Measurements from ENCODE around the gene RNF212B.

DNA sequence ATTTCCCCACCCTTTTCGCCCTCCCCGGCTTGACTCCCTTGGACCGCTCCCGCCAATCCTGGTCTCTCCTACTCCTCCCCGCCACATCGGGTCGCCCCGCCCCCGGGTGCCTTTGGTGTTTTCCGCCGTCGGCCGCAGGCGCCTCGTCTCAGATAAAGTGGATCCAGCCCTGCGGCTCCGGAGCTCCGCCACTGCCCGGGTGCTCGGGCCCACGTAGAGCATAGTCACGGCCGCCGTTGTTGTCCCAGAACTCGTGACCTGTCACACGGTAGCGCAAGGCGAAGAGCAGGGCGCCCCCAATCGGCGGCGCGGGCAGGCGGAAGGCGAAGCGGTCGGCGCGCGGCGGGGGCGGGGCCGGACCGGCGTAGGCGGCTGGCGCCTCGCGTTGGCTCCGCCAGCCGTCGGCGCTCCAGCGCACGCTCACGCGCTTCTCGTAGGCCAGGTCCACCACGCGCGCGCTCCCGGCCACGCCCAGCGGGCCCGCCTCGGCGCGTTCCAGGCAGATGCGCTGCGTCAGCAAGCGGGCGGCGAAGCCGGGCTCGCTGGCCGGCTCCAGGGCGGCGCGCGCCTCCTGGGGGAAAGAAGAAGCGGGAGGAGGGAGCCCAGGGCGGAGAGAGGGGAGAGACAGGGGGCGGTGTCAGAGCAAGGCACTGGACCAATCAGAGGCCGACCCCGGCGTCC is 63.7 kb downstream of the RNF212B start:
- no peak for TF ChIP-seq POLR2A (IDR thresholded peaks at IDR 0.05; ENCODE audit: low read depth, low read length)
- TF ChIP-seq, protein P1, sequence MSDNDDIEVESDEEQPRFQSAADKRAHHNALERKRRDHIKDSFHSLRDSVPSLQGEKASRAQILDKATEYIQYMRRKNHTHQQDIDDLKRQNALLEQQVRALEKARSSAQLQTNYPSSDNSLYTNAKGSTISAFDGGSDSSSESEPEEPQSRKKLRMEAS (IDR thresholded peaks at IDR 0.05; ENCODE audit: insufficient read depth, insufficient read length) = no peak
- TF ChIP-seq EZH2 (IDR thresholded peaks at IDR 0.05; ENCODE audit: borderline replicate concordance, low read depth, low read length, severe bottlenecking) = no peak
- peak; percentile 36 for TF ChIP-seq POLR2AphosphoS5 (IDR thresholded peaks at IDR 0.05; ENCODE audit: insufficient read depth, low read depth, low read length)
- TF ChIP-seq, protein P2, sequence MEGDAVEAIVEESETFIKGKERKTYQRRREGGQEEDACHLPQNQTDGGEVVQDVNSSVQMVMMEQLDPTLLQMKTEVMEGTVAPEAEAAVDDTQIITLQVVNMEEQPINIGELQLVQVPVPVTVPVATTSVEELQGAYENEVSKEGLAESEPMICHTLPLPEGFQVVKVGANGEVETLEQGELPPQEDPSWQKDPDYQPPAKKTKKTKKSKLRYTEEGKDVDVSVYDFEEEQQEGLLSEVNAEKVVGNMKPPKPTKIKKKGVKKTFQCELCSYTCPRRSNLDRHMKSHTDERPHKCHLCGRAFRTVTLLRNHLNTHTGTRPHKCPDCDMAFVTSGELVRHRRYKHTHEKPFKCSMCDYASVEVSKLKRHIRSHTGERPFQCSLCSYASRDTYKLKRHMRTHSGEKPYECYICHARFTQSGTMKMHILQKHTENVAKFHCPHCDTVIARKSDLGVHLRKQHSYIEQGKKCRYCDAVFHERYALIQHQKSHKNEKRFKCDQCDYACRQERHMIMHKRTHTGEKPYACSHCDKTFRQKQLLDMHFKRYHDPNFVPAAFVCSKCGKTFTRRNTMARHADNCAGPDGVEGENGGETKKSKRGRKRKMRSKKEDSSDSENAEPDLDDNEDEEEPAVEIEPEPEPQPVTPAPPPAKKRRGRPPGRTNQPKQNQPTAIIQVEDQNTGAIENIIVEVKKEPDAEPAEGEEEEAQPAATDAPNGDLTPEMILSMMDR (IDR thresholded peaks at IDR 0.05; ENCODE audit: extremely low read depth in 1 of 2, insufficient read depth in 1 of 2, low read depth in 1 of 2, low read length in 2 of 2) = peak; percentile 79 to 91
- no peak for TF ChIP-seq JUN (IDR thresholded peaks at IDR 0.05; ENCODE audit: borderline replicate concordance, insufficient read depth, insufficient read length, low read depth)
- no peak for TF ChIP-seq FOS (IDR thresholded peaks at IDR 0.05; ENCODE audit: borderline replicate concordance, insufficient read depth, low read length)
- no peak for TF ChIP-seq GATA2 (IDR thresholded peaks at IDR 0.05; ENCODE audit: insufficient read depth, insufficient read length, low read depth, low read length)

Measured in endothelial cell of umbilical vein (primary cell).